Neural cell (in vitro differentiated cells): ENCODE data around the gene PABPC3. TPM values are rescaled to one million over a fixed set of nuclear protein-coding genes. Genes with fewer than 3 reads are reported as not detected.

Experiments used
- H2AFZ ChIP-seq: fragments of 200-600, 300-800 bp; sonication (generic), shearing (Covaris generic); 2 replicates; pipeline ENCODE4 v1.6.0; 2014; ENCODE audit warnings: low read depth, mild to moderate bottlenecking, antibody characterized with exemption, low read length, moderate library complexity
- H3F3A ChIP-seq: fragments of 200-600 bp; shearing (Covaris generic); 2 replicates; pipeline ENCODE4 v1.6.1; 2016; ENCODE audit warnings: mild to moderate bottlenecking, moderate library complexity, mixed read lengths, antibody characterized with exemption, low read length; ENCODE audit not compliant: insufficient read depth, poor library complexity, severe bottlenecking
- H3K27ac ChIP-seq: fragments of 200-600, 300-800 bp; sonication (generic), shearing (Covaris generic); 2 replicates; pipeline ENCODE4 v1.5.1; 2014; ENCODE audit warnings: mild to moderate bottlenecking, low read length, moderate library complexity
- H3K27me3 ChIP-seq: fragments of 300-800, 200-600 bp; sonication (generic), shearing (Covaris generic); 2 replicates; pipeline ENCODE4 v1.6.0; 2014; ENCODE audit warnings: mild to moderate bottlenecking, low read depth, low read length, moderate library complexity; ENCODE audit not compliant: insufficient read depth
- H3K36me3 ChIP-seq: fragments of 300-800, 200-600 bp; sonication (generic), shearing (Covaris generic); 2 replicates; pipeline ENCODE4 v1.5.1; 2014; ENCODE audit warnings: mild to moderate bottlenecking, antibody characterized with exemption, low read length, moderate library complexity; ENCODE audit not compliant: insufficient read depth
- H3K4me2 ChIP-seq: fragments of 300-800, 200-600 bp; sonication (generic), shearing (Covaris generic); 2 replicates; pipeline ENCODE4 v1.6.0; 2014; ENCODE audit warnings: mild to moderate bottlenecking, low read length
- H3K4me3 ChIP-seq: fragments of 300-800, 200-600 bp; sonication (generic), shearing (Covaris generic); 2 replicates; pipeline ENCODE4 v1.5.1; 2014; ENCODE audit warnings: mild to moderate bottlenecking, low read length, moderate library complexity
- H3K79me2 ChIP-seq: fragments of 200-600 bp; shearing (Covaris generic); replicated peaks from 2 replicates; pipeline ENCODE4 v1.6.0; 2014; ENCODE audit warnings: mild to moderate bottlenecking, low read length, moderate library complexity; ENCODE audit not compliant: insufficient read depth
- H3K9ac ChIP-seq: fragments of 300-800, 200-600 bp; sonication (generic), shearing (Covaris generic); 2 replicates; pipeline ENCODE4 v1.6.1; 2016; ENCODE audit warnings: mild to moderate bottlenecking, low read length, mixed read lengths
- H3K9me2 ChIP-seq: fragments of 200-600 bp; shearing (Covaris generic); 2 replicates; pipeline ENCODE4 v1.6.1; 2016; ENCODE audit warnings: mild to moderate bottlenecking, low read length, mixed read lengths; ENCODE audit not compliant: insufficient read depth
- H3K9me3 ChIP-seq: fragments of 200-600, 300-800 bp; sonication (generic), shearing (Covaris generic); 2 replicates; pipeline ENCODE4 v1.6.1; 2016; ENCODE audit warnings: mild to moderate bottlenecking, mixed run types, low read length, moderate library complexity, mixed read lengths
- H4K20me1 ChIP-seq: fragments of 200-600 bp; shearing (Covaris generic); 2 replicates; pipeline ENCODE4 v1.6.1; 2016; ENCODE audit warnings: mild to moderate bottlenecking, mixed run types; ENCODE audit not compliant: insufficient read depth
- EP300 ChIP-seq: fragments of 450-650 bp; conservative IDR thresholded peaks from 2 replicates; pipeline ENCODE4 v1.6.1; 2014; ENCODE audit warnings: antibody characterized with exemption, mild to moderate bottlenecking, moderate library complexity; ENCODE audit not compliant: poor library complexity, severe bottlenecking
- EZH2 ChIP-seq: fragments of 200-600, 300-800 bp; shearing (Covaris generic), sonication (generic); IDR thresholded peaks from 2 replicates; pipeline ENCODE4 v1.6.1; 2014; ENCODE audit warnings: antibody characterized with exemption, low read length, borderline replicate concordance, mild to moderate bottlenecking; ENCODE audit not compliant: insufficient read depth, poor library complexity, severe bottlenecking
- MXI1 ChIP-seq: fragments of 450-650 bp; conservative IDR thresholded peaks from 2 replicates; pipeline ENCODE4 v1.6.1; 2014; ENCODE audit warnings: antibody characterized with exemption, mild to moderate bottlenecking; ENCODE audit not compliant: poor library complexity, severe bottlenecking
- POLR2AphosphoS5 ChIP-seq: IDR thresholded peaks from 2 replicates; pipeline ENCODE4 v1.6.1; 2012
- RAD21 ChIP-seq: fragments of 450-650 bp; conservative IDR thresholded peaks from 2 replicates; pipeline ENCODE4 v1.6.1; 2014; ENCODE audit warnings: antibody characterized with exemption, mild to moderate bottlenecking, moderate library complexity
- SMC3 ChIP-seq: fragments of 450-650 bp; conservative IDR thresholded peaks from 2 replicates; pipeline ENCODE4 v1.6.1; 2014; ENCODE audit warnings: antibody characterized with exemption, mild to moderate bottlenecking, moderate library complexity; ENCODE audit not compliant: poor library complexity
- TAF1 ChIP-seq: IDR thresholded peaks from 2 replicates; pipeline ENCODE4 v1.6.1; 2012; ENCODE audit warnings: low read depth
- polyA plus RNA-seq: library from polyadenylated mRNA; depleted of rRNA; stranded (reverse); fragments of >200 nt; gene quantifications from 2 replicates; pipeline ENCODE4 v1.2.3, GENCODE V29; 2014
- TF ChIP-seq, protein P1 (sequence below): fragments of 450-650 bp; IDR thresholded peaks from 2 replicates; pipeline ENCODE4 v1.5.1; 2014; ENCODE audit warnings: antibody characterized with exemption, mild to moderate bottlenecking, moderate library complexity; ENCODE audit not compliant: poor library complexity, severe bottlenecking
- TF ChIP-seq, protein P2 (sequence below): IDR thresholded peaks from 2 replicates; pipeline ENCODE4 v1.6.1; 2012; ENCODE audit warnings: borderline replicate concordance

The PABPC3 gene
- polyA plus RNA-seq, 1 donor from 2014 or later, result not detected

DNA sequence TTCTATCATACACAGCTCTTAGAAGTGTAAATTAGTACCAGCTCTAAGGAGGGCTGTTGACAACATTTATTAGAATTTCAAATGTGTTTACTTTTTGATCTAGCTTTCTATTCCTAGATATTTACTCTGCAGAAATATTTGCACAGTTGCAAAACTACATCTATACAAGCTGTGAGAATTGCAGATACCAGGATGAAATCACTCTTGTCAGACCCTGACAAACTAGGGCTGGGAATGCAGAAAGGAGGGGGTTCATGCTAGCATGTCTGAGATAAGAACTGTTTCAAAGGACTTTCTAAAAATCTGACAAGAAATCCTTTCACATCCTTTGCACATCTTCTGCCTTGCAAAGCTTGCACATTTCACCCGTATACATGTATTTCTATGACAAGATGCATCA lies 11.8 kb upstream of the PABPC3 start:
- no peak overlapping the region for H3K27ac ChIP-seq
- H3F3A ChIP-seq, result no peaks in the 10 kb centered on the region
- no peaks in the 10 kb centered on the region for H3K9me2 ChIP-seq
- H3K9ac ChIP-seq, result no peak overlapping the region
- H3K4me2 ChIP-seq, result no peak overlapping the region
- no peak overlapping the region for H2AFZ ChIP-seq
- no peaks in the 10 kb centered on the region for H3K36me3 ChIP-seq
- H3K4me3 ChIP-seq, result no peak overlapping the region
- no peaks in the 10 kb centered on the region for H3K9me3 ChIP-seq
- H4K20me1 ChIP-seq, result no peaks in the 10 kb centered on the region
- TF ChIP-seq, protein P1, sequence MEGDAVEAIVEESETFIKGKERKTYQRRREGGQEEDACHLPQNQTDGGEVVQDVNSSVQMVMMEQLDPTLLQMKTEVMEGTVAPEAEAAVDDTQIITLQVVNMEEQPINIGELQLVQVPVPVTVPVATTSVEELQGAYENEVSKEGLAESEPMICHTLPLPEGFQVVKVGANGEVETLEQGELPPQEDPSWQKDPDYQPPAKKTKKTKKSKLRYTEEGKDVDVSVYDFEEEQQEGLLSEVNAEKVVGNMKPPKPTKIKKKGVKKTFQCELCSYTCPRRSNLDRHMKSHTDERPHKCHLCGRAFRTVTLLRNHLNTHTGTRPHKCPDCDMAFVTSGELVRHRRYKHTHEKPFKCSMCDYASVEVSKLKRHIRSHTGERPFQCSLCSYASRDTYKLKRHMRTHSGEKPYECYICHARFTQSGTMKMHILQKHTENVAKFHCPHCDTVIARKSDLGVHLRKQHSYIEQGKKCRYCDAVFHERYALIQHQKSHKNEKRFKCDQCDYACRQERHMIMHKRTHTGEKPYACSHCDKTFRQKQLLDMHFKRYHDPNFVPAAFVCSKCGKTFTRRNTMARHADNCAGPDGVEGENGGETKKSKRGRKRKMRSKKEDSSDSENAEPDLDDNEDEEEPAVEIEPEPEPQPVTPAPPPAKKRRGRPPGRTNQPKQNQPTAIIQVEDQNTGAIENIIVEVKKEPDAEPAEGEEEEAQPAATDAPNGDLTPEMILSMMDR, result no peak
- TF ChIP-seq, protein P2, sequence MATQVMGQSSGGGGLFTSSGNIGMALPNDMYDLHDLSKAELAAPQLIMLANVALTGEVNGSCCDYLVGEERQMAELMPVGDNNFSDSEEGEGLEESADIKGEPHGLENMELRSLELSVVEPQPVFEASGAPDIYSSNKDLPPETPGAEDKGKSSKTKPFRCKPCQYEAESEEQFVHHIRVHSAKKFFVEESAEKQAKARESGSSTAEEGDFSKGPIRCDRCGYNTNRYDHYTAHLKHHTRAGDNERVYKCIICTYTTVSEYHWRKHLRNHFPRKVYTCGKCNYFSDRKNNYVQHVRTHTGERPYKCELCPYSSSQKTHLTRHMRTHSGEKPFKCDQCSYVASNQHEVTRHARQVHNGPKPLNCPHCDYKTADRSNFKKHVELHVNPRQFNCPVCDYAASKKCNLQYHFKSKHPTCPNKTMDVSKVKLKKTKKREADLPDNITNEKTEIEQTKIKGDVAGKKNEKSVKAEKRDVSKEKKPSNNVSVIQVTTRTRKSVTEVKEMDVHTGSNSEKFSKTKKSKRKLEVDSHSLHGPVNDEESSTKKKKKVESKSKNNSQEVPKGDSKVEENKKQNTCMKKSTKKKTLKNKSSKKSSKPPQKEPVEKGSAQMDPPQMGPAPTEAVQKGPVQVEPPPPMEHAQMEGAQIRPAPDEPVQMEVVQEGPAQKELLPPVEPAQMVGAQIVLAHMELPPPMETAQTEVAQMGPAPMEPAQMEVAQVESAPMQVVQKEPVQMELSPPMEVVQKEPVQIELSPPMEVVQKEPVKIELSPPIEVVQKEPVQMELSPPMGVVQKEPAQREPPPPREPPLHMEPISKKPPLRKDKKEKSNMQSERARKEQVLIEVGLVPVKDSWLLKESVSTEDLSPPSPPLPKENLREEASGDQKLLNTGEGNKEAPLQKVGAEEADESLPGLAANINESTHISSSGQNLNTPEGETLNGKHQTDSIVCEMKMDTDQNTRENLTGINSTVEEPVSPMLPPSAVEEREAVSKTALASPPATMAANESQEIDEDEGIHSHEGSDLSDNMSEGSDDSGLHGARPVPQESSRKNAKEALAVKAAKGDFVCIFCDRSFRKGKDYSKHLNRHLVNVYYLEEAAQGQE, result no peak
- no peak for TF ChIP-seq TAF1
- no peak for TF ChIP-seq EP300
- no peak for TF ChIP-seq MXI1
- no peak for TF ChIP-seq EZH2
- TF ChIP-seq RAD21, result no peak
- TF ChIP-seq POLR2AphosphoS5, result no peak
- H3K79me2 ChIP-seq, result no peaks in the 10 kb centered on the region
- no peaks in the 10 kb centered on the region for H3K27me3 ChIP-seq

DNA sequence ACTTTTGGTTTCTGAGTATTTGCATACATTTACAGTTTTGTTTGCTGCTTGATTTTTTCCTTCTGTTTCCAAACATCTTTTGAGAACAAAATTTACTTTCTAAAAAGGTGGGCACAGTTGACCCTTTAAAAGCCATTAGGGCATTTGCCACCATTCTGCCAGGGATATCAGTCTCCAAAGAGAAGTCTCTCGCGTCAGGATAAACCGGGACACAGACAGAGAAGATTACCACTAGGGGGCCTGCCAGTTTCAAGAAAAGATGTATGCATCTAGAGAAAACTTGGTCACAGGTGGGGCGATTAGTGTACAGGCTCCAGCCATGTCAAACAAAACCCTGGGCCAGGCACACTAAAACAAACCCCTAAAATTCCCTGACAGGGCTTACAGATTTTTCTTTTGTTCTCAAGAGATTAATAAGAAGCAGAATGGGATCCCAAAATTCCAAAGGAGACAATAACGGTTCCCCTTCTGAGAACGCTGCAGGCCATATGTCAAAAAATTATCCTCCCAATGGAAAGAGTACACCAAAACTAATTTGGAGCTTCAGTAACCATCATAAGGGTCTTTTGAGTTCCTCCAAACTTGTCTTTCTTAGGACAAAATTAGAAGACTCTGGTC lies 10.7 kb upstream of the PABPC3 start:
- no peak overlapping the region for H2AFZ ChIP-seq
- TF ChIP-seq SMC3 (peak; percentile 57), RAD21 (peak; percentile 63), EP300 (no peak), TAF1 (no peak)
- TF ChIP-seq, protein P1, result peak; percentile 59

More for the DNA sequence above, 10.7 kb upstream of the PABPC3 start:
- Histone ChIP-seq H3F3A (no peaks in the 10 kb centered on the region), H3K4me3 (no peak overlapping the region), H3K9ac (no peak overlapping the region), H3K79me2 (no peaks in the 10 kb centered on the region), H3K27me3 (no peaks in the 10 kb centered on the region), H3K27ac (no peak overlapping the region), H3K36me3 (no peaks in the 10 kb centered on the region), H4K20me1 (no peaks in the 10 kb centered on the region), H3K9me2 (no peaks in the 10 kb centered on the region), H3K9me3 (no peaks in the 10 kb centered on the region), H3K4me2 (no peak overlapping the region)
